DOHH2 (cell line): Measurements from ENCODE around the gene AP3D1.

Experiments used
- H3F3A ChIP-seq: fragments of 200-600 bp; sonication (generic), shearing (Covaris generic); 2 replicates; pipeline ENCODE4 v1.6.0; 2016; ENCODE audit warnings: antibody characterized with exemption, mild to moderate bottlenecking; ENCODE audit not compliant: control insufficient read depth, insufficient read depth
- H3K27ac ChIP-seq: fragments of 200-600 bp; sonication (generic); 2 replicates; pipeline ENCODE4 v1.5.1; 2014; ENCODE audit warnings: low read depth, mild to moderate bottlenecking, low read length, moderate library complexity
- H3K27me3 ChIP-seq: fragments of 200-600 bp; sonication (generic); 2 replicates; pipeline ENCODE4 v1.6.1; 2014; ENCODE audit warnings: mild to moderate bottlenecking, low read length, mixed read lengths; ENCODE audit not compliant: control insufficient read depth
- H3K36me3 ChIP-seq: fragments of 200-600 bp; sonication (generic); 2 replicates; pipeline ENCODE4 v1.6.1; 2014; ENCODE audit warnings: mild to moderate bottlenecking, low read length, moderate library complexity, mixed read lengths; ENCODE audit not compliant: control insufficient read depth
- H3K4me1 ChIP-seq: fragments of 200-600 bp; sonication (generic); 2 replicates; pipeline ENCODE4 v1.6.1; 2014; ENCODE audit warnings: mild to moderate bottlenecking, low read length, mixed read lengths; ENCODE audit not compliant: control insufficient read depth
- H3K4me2 ChIP-seq: fragments of 200-600 bp; sonication (generic); 2 replicates; pipeline ENCODE4 v1.6.0; 2014; ENCODE audit warnings: mild to moderate bottlenecking, low read length, moderate library complexity
- H3K4me3 ChIP-seq: fragments of 200-600 bp; sonication (generic); 2 replicates; pipeline ENCODE4 v1.5.1; 2014; ENCODE audit warnings: mild to moderate bottlenecking, low read length, mixed read lengths
- H3K79me2 ChIP-seq: fragments of 200-600 bp; sonication (generic); 2 replicates; pipeline ENCODE4 v1.6.1; 2014; ENCODE audit warnings: mild to moderate bottlenecking, low read length, mixed read lengths; ENCODE audit not compliant: control insufficient read depth
- H3K9me2 ChIP-seq: fragments of 200-600 bp; sonication (generic); replicated peaks from 2 replicates; pipeline ENCODE4 v1.6.1; 2014; ENCODE audit warnings: mild to moderate bottlenecking, low read length, mixed read lengths; ENCODE audit not compliant: control insufficient read depth
- H3K9me3 ChIP-seq: fragments of 200-600 bp; sonication (generic); 2 replicates; pipeline ENCODE4 v1.6.1; 2014; ENCODE audit warnings: antibody characterized with exemption, low read length, mixed read lengths; ENCODE audit not compliant: control insufficient read depth, insufficient read depth
- H4K20me1 ChIP-seq: fragments of 200-600 bp; sonication (generic); 2 replicates; pipeline ENCODE4 v1.6.0; 2014; ENCODE audit warnings: low read depth, mild to moderate bottlenecking, antibody characterized with exemption, low read length, moderate library complexity; ENCODE audit not compliant: control insufficient read depth, insufficient read depth
- CTCF ChIP-seq: fragments of 200-600 bp; sonication (generic); IDR thresholded peaks from one replicate; pipeline ENCODE4 v1.5.1; 2014; ENCODE audit warnings: antibody characterized with exemption, mild to moderate bottlenecking, low read depth, low read length; ENCODE audit not compliant: poor library complexity, severe bottlenecking
- EZH2phosphoT487 ChIP-seq: fragments of 200-600 bp; sonication (generic); IDR thresholded peaks from 2 replicates; pipeline ENCODE4 v1.6.1; 2017; ENCODE audit warnings: borderline replicate concordance, mild to moderate bottlenecking, antibody characterized with exemption, low read length, moderate library complexity, mixed read lengths

The AP3D1 gene

GRCh38 chr19:2119921-2120785 lies 31.2 kb downstream of the AP3D1 start:
- Histone ChIP-seq H3K9me3 (no peaks in the 10 kb centered on the region), H3K4me2 (no peak overlapping the region), H3K4me3 (no peak overlapping the region), H3K27me3 (no peaks in the 10 kb centered on the region), H3K36me3 (peaks cover 77% of the 10 kb centered on the region), H3K79me2 (no peaks in the 10 kb centered on the region), H3K4me1 (no peaks in the 10 kb centered on the region), H3K27ac (no peak overlapping the region), H4K20me1 (no peaks in the 10 kb centered on the region), H3F3A (no peaks in the 10 kb centered on the region), H3K9me2 (no peaks in the 10 kb centered on the region)
- TF ChIP-seq EZH2phosphoT487 (no peak), CTCF (no peak)

- Histone ChIP-seq H3K27ac (no peak overlapping the region), H3F3A (no peaks in the 10 kb centered on the region), H3K9me2 (no peaks in the 10 kb centered on the region), H3K4me3 (no peak overlapping the region), H3K27me3 (no peaks in the 10 kb centered on the region), H3K9me3 (no peaks in the 10 kb centered on the region), H3K36me3 (peaks cover 86% of the 10 kb centered on the region), H3K4me1 (no peaks in the 10 kb centered on the region), H3K79me2 (no peaks in the 10 kb centered on the region), H3K4me2 (no peak overlapping the region), H4K20me1 (no peaks in the 10 kb centered on the region)
- TF ChIP-seq EZH2phosphoT487 (no peak), CTCF (no peak)
Observed at GRCh38 chr19:2118438-2118837, 32.9 kb downstream of the AP3D1 start.

- Histone ChIP-seq H3K4me2 (no peak overlapping the region), H3K4me3 (no peak overlapping the region)
- TF ChIP-seq CTCF (no peak), EZH2phosphoT487 (no peak)
Observed at GRCh38 chr19:2117215-2117960, 34.0 kb downstream of the AP3D1 start.

More at GRCh38 chr19:2117215-2117960, 34.0 kb downstream of the AP3D1 start:
- Histone ChIP-seq H3K9me3 (no peaks in the 10 kb centered on the region), H3K9me2 (no peaks in the 10 kb centered on the region), H3K27ac (no peak overlapping the region), H3K36me3 (peaks cover 82% of the 10 kb centered on the region), H3K4me1 (no peaks in the 10 kb centered on the region), H3F3A (no peaks in the 10 kb centered on the region), H3K27me3 (no peaks in the 10 kb centered on the region), H4K20me1 (no peaks in the 10 kb centered on the region), H3K79me2 (no peaks in the 10 kb centered on the region)
